HG03095 (cell line): Measurements from ENCODE around the gene PAPPA2.

ENCODE experiments used
- ATAC-seq: cut with Tn5 transposase; IDR thresholded peaks from one replicate; pipeline ENCODE4 v1.9.1; 2021; ENCODE audit warnings: moderate library complexity; ENCODE audit not compliant: unreplicated experiment

Gene PAPPA2

DNA sequence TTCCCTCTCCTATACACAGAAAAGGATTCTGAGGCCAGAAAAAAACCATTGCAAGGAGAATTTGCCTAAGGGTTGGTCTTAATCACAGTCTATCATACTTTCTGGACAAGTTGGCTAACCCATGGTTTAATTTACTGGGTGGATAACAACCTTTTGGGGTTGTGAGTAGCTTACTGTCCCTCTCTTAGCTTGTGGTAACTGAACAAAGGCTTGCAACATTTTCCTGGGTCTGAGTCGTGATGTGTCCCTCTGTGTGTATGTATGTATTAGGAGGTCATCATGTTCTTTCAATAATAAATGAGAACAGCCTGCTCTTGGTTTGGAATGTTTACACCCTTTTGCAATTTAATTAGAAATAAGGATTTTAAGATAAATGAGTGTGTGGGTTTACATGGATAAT lies 36.7 kb downstream of the PAPPA2 start:
- ATAC-seq, result no peak

GRCh38 chr1:176501599-176501998 lies 38.6 kb downstream of the PAPPA2 start:
- no peak for ATAC-seq

- no peak for ATAC-seq
These were observed 42.0 kb downstream of the PAPPA2 start for GRCh38 chr1:176504848-176505553.

- ATAC-seq, result no peak
These were observed 50.0 kb downstream of the PAPPA2 start for GRCh38 chr1:176512966-176513365.

DNA sequence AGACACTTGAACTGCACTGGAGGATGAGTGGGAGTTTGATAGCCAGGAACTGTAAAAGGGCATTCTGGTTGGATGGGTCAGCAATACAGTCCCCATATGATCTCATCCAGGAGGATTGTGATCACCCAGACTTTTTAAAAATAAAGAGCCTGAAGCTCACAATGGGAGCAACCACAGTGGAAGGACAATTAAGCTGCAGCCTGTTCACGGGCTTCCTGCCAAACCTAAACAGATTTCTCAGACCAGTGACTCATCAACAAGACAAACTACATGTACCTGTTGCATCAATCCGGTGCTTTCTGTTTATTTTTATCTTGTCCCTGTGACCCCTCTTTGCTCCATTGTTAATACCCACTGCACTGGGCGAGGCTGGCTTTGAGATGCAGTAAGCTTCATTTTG lies 52.3 kb downstream of the PAPPA2 start:
- no peak for ATAC-seq

GRCh38 chr1:176517484-176517883 lies 54.5 kb downstream of the PAPPA2 start:
- peak; percentile 81 for ATAC-seq

- ATAC-seq, result no peak
These were observed 58.2 kb downstream of the PAPPA2 start for GRCh38 chr1:176521211-176521610.

- no peak for ATAC-seq
These were observed 59.4 kb downstream of the PAPPA2 start for GRCh38 chr1:176522310-176522845.

- no peak for ATAC-seq
These were observed 66.6 kb downstream of the PAPPA2 start for GRCh38 chr1:176529395-176530090.

DNA sequence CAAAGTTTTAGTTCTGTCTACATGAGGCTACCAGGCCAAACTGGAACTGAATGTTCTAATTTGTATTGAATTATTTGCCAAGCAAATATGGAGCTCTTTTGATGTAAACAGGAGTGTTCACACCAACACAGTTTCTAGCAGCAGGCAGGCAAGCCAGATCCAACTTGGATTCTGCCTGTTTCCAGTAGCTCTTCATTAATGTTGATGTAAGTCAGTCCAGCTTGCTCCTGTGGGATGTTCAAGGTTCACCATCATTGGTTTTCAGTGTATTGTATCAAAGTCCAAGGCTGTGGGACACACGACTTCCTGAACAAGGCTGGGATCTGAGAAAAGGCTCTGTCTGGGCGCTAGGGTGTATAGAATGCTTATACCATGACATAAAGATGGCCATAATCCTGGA lies 68.1 kb downstream of the PAPPA2 start:
- no peak for ATAC-seq

GRCh38 chr1:176531921-176532897 lies 69.2 kb downstream of the PAPPA2 start:
- ATAC-seq, result no peak

DNA sequence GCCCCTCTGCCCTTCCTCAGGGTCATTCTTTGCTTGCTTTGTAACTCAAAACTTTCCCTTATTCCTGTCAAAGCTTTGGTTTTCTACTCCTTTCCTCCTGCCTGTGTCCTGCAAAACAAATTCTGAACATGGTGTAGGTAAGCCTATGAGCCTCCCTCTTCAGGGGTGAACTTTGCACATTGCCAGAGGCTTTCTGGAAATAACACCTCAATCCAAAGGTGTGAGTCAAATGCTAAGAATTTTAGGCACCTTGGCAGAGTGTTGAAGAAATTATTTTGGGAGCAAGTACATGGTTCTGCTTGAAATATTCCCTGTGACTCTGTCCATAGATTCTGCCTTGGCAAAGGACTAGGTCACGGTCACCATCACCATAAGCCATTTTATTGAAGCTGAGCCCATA lies 70.0 kb downstream of the PAPPA2 start:
- ATAC-seq, result no peak

GRCh38 chr1:176536588-176536987 lies 73.6 kb downstream of the PAPPA2 start:
- no peak for ATAC-seq

DNA sequence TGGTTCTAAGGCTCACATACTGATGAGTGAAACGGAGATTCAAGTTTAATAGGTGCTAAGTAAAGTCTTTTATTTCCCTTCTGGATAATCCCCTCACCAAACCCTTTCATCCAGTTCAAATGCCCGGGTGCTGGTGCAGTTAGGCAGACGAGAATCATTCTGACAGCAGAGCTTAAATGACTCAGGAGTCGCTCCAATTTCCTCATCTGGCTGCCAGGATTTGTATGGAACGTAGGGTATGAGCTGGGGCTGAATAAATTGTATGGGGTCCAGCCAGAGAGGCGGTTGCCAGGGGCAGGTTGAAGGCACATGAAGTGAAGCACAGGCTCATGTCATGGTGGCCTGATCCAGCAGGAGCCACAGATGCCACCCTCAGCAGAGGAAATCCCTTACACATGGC lies 76.0 kb downstream of the PAPPA2 start:
- ATAC-seq, result no peak

GRCh38 chr1:176540428-176540827 lies 77.5 kb downstream of the PAPPA2 start:
- ATAC-seq, result no peak

GRCh38 chr1:176541663-176542062 lies 78.7 kb downstream of the PAPPA2 start:
- ATAC-seq, result no peak

- ATAC-seq, result no peak
These were observed 79.4 kb downstream of the PAPPA2 start for GRCh38 chr1:176542352-176542751.

DNA sequence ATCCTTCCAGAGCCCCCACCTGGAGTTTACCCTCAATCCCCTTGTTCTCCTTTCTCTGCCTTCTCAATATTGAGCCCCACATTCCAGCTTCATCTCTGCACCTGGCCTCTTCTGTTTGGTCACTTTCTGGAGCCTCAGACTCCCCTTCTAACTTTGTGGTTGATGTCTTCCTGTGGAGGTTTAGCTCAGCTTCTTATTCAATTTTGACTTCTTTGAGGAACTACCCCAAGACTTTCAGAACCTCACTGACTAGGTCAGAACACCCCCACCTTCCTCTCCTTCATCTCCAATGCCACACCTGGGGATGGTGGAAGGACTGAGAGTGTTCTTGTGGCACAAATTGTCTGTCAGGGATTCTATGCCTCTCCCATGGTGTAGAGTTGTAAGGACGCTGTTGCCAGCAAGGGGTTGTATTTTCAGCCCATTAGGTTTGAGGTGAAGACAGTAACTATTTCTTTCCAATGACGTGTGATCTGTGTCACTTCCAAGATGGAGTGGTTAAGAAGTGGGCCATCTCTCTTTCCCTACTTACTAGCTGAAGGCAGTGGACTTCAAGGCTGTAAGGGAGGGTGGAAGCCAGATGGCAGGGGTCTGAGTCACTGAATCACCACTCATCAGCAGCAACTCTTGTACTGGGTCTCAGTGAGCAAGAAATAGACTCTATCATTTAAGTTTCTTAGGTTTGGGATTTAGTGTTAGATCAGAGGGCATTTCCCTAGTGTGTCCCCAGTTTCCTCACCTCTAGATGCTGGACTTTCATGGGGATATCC lies 80.6 kb downstream of the PAPPA2 start:
- no peak for ATAC-seq

DNA sequence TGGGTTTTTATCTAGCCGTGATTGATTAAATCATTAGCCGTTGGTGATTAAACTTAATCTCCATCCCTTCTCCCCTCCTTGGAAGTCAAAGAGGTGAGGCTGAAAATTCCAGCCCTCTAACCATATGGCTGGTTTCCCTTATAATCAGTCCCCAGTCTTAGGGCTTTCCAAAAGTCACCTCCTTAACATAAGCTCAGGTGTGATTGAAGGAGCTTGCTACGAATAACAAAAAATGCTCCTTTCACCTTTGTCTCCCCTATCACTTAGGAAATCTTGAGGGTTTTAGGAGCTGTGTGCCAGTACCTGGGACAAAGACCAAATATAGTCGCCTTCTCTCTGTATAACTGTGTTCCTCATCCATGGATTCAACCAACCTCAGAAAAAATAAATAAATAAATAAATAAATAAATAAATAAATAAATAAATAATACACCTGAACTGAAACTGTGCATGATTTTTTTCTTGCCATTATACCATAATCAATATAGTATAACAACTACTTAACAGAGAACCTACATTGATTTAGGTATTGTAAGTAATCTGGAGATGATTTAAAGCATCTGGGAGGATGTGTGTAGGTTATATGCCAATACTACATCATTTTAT lies 82.2 kb downstream of the PAPPA2 start:
- ATAC-seq, result no peak

DNA sequence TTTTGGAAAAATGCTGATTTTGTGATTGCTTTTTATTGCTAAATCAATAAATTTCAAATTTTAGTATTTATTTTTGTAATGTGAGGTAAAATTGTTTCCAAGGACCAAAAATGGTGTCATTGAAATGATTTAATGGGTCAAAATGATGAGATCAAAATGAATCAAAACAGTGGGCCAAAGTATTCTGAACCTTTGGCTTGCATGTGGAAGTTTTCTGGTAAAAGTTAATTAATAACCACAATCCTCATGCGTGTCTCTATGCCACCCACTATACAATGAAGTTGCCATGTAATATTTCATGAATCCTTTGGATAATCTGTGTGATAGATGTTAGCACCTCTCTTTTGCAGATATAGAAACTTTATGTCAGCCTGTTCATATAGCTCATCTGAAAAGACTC lies 83.8 kb downstream of the PAPPA2 start:
- no peak for ATAC-seq
